ENCODE data around the gene COG5.
A peak's percentile ranks its signal among the peaks of the same experiment; 100 is the strongest.
"Not testable (repeated sequence)": the region's sequence is repeated elsewhere in the genome, so short reads cannot be mapped to it uniquely, and the experiment has no call there.

The COG5 gene

GRCh38 chr7:107172276-107173032 is 391.3 kb downstream of the COG5 start:
- no peak for DNase-seq

- no peak for DNase-seq
These were observed 392.2 kb downstream of the COG5 start for GRCh38 chr7:107171496-107171895.

GRCh38 chr7:107170051-107170915 is 393.4 kb downstream of the COG5 start:
- no peak for DNase-seq

- peak; percentile 78 for DNase-seq
These were observed 394.3 kb downstream of the COG5 start for GRCh38 chr7:107169120-107170050.

GRCh38 chr7:107168233-107169119 is 395.2 kb downstream of the COG5 start, which contains the start of gene HBP1:
Gene HBP1 (plus strand): TSS chr7:107169003. CDS start chr7:107179894, 10,891 bp downstream.
- peak; percentile 94 for DNase-seq

- peak; percentile 63 for DNase-seq
These were observed 396.1 kb downstream of the COG5 start for GRCh38 chr7:107167483-107168232.

- DNase-seq, result no peak
These were observed 396.8 kb downstream of the COG5 start for GRCh38 chr7:107166736-107167426.

GRCh38 chr7:107165341-107165740 is 398.4 kb downstream of the COG5 start:
- DNase-seq, result no peak

- DNase-seq, result no peak
These were observed 399.6 kb downstream of the COG5 start for GRCh38 chr7:107164092-107164491.

- DNase-seq, result no peak
These were observed 401.2 kb downstream of the COG5 start for GRCh38 chr7:107162475-107162874.

- DNase-seq, result no peak
These were observed 402.3 kb downstream of the COG5 start for GRCh38 chr7:107161415-107161814.

GRCh38 chr7:107160389-107160788 is 403.3 kb downstream of the COG5 start:
- DNase-seq, result no peak

- no peak for DNase-seq
These were observed 405.7 kb downstream of the COG5 start for GRCh38 chr7:107158028-107158427.

- no peak for DNase-seq
These were observed 406.6 kb downstream of the COG5 start for GRCh38 chr7:107157091-107157490.

- DNase-seq, result not testable (repeated sequence)
These were observed 408.0 kb downstream of the COG5 start for GRCh38 chr7:107155726-107156125.

- DNase-seq, result no peak
These were observed 408.9 kb downstream of the COG5 start for GRCh38 chr7:107154826-107155225.

GRCh38 chr7:107152011-107152410 is 411.7 kb downstream of the COG5 start:
- no peak for DNase-seq
